Neural crest cell (in vitro differentiated cells): Measurements from ENCODE around the gene IFNK. TPM values are rescaled to one million over a fixed set of nuclear protein-coding genes. Genes with fewer than 3 reads are reported as not detected.

ENCODE experiments used
- DNase-seq: peaks from one replicate; pipeline ENCODE4 v3.0.0; 2021; ENCODE audit warnings: low read depth, mixed read lengths, low spot score
- H3K27ac Mint-ChIP-seq: one replicate; pipeline ENCODE4 v1.8.0; 2021; ENCODE audit warnings: mild to moderate bottlenecking, mixed read lengths; ENCODE audit not compliant: unreplicated experiment
- H3K27me3 Mint-ChIP-seq: 2 replicates; pipeline ENCODE4 v1.8.0; 2021; ENCODE audit warnings: low read depth, mild to moderate bottlenecking, mixed read lengths
- H3K36me3 Mint-ChIP-seq: 2 replicates; pipeline ENCODE4 v1.8.0; 2021; ENCODE audit warnings: low read depth, mild to moderate bottlenecking, mixed read lengths
- H3K4me1 Mint-ChIP-seq: 2 replicates; pipeline ENCODE4 v1.8.0; 2021; ENCODE audit warnings: mixed read lengths
- H3K4me3 Mint-ChIP-seq: one replicate; pipeline ENCODE4 v1.8.0; 2021; ENCODE audit warnings: mild to moderate bottlenecking, mixed read lengths
- H3K9me3 Mint-ChIP-seq: 2 replicates; pipeline ENCODE4 v1.8.0; 2021; ENCODE audit warnings: mixed read lengths
- CTCF ChIP-seq: fragments of 200-600 bp; sonication (generic); conservative IDR thresholded peaks from 2 replicates; pipeline ENCODE4 v1.5.0; 2021; ENCODE audit warnings: antibody characterized with exemption, mild to moderate bottlenecking
- total RNA-seq: library from RNA; stranded (reverse); gene quantifications from 2 replicates; pipeline ENCODE4 v1.2.1, GENCODE V29; 2021

The IFNK gene
- total RNA-seq, 1 donor from 2014 or later, result not detected

GRCh38 chr9:27537756-27538155 lies 13.7 kb downstream of the IFNK start:
- no peak for DNase-seq
- Mint-ChIP-seq H3K9me3 (no peaks in the 10 kb centered on the region), H3K36me3 (peaks cover 26% of the 10 kb centered on the region), H3K4me1 (peaks cover 56% of the 10 kb centered on the region), H3K27ac (no peak overlapping the region), H3K27me3 (no peaks in the 10 kb centered on the region), H3K4me3 (no peak overlapping the region)
- no peak for TF ChIP-seq CTCF

GRCh38 chr9:27538647-27539046 lies 14.6 kb downstream of the IFNK start:
- no peak for DNase-seq
- Mint-ChIP-seq H3K9me3 (no peaks in the 10 kb centered on the region), H3K27ac (no peak overlapping the region), H3K27me3 (no peaks in the 10 kb centered on the region), H3K36me3 (peaks cover 29% of the 10 kb centered on the region), H3K4me1 (peaks cover 49% of the 10 kb centered on the region), H3K4me3 (no peak overlapping the region)
- TF ChIP-seq CTCF, result no peak

GRCh38 chr9:27539479-27540441 lies 15.7 kb downstream of the IFNK start:
- Mint-ChIP-seq H3K4me3 (no peak overlapping the region), H3K27me3 (no peaks in the 10 kb centered on the region), H3K4me1 (peaks cover 37% of the 10 kb centered on the region), H3K9me3 (no peaks in the 10 kb centered on the region), H3K36me3 (peaks cover 28% of the 10 kb centered on the region), H3K27ac (no peak overlapping the region)
- no peak for DNase-seq
- no peak for TF ChIP-seq CTCF

- no peaks in the 10 kb centered on the region for H3K9me3 Mint-ChIP-seq
- peaks cover 31% of the 10 kb centered on the region for H3K4me1 Mint-ChIP-seq
- H3K4me3 Mint-ChIP-seq, result no peak overlapping the region
- no peak for TF ChIP-seq CTCF
- H3K27me3 Mint-ChIP-seq, result no peaks in the 10 kb centered on the region
- no peak overlapping the region for H3K27ac Mint-ChIP-seq
- DNase-seq, result no peak
- H3K36me3 Mint-ChIP-seq, result peaks cover 24% of the 10 kb centered on the region
These were observed 16.4 kb downstream of the IFNK start for GRCh38 chr9:27540502-27540901.

- TF ChIP-seq CTCF, result no peak
- Mint-ChIP-seq H3K36me3 (peaks cover 18% of the 10 kb centered on the region), H3K27me3 (no peaks in the 10 kb centered on the region), H3K27ac (no peak overlapping the region), H3K4me1 (peaks cover 21% of the 10 kb centered on the region), H3K4me3 (no peak overlapping the region), H3K9me3 (no peaks in the 10 kb centered on the region)
- DNase-seq, result no peak
These were observed 17.6 kb downstream of the IFNK start for GRCh38 chr9:27541740-27542139.
